ENCODE data around the gene RPL32. TPM values are rescaled to one million over a fixed set of nuclear protein-coding genes. Genes with fewer than 3 reads are reported as not detected.

The RPL32 gene
- total RNA-seq, 4 donors from 2014 or later = 675 to 1,285 (median 784) TPM

- TF ChIP-seq, protein P1, sequence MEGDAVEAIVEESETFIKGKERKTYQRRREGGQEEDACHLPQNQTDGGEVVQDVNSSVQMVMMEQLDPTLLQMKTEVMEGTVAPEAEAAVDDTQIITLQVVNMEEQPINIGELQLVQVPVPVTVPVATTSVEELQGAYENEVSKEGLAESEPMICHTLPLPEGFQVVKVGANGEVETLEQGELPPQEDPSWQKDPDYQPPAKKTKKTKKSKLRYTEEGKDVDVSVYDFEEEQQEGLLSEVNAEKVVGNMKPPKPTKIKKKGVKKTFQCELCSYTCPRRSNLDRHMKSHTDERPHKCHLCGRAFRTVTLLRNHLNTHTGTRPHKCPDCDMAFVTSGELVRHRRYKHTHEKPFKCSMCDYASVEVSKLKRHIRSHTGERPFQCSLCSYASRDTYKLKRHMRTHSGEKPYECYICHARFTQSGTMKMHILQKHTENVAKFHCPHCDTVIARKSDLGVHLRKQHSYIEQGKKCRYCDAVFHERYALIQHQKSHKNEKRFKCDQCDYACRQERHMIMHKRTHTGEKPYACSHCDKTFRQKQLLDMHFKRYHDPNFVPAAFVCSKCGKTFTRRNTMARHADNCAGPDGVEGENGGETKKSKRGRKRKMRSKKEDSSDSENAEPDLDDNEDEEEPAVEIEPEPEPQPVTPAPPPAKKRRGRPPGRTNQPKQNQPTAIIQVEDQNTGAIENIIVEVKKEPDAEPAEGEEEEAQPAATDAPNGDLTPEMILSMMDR (IDR thresholded peaks at IDR 0.05; ENCODE audit: low read depth) = no peak
Observed at GRCh38 chr3:12861611-12862010, 20.2 kb upstream of the RPL32 start.

DNA sequence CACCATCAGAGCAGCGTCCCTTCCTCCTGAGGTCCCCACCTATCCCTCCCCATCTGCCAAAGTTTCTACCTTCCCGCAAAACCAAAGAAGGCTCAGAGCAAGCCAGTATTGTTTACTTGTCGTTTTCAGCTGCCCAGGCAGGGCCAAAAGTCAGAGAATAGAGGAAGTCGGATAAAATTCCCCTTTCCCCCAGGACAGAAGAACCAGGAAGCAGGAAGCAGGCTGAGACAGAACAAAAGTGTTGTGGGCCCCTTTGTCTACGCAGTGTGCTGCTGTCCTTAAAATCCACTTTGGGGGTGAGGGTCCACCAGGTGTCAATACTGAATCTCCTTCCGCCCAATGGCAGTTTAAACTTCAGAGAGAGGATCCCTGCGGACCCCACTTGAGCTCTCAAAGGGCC lies 18.5 kb upstream of the RPL32 start:
- TF ChIP-seq, protein P1 (IDR thresholded peaks at IDR 0.05; ENCODE audit: low read depth) = no peak

GRCh38 chr3:12856626-12857025 lies 15.3 kb upstream of the RPL32 start:
- TF ChIP-seq, protein P1 (IDR thresholded peaks at IDR 0.05; ENCODE audit: low read depth) = no peak

DNA sequence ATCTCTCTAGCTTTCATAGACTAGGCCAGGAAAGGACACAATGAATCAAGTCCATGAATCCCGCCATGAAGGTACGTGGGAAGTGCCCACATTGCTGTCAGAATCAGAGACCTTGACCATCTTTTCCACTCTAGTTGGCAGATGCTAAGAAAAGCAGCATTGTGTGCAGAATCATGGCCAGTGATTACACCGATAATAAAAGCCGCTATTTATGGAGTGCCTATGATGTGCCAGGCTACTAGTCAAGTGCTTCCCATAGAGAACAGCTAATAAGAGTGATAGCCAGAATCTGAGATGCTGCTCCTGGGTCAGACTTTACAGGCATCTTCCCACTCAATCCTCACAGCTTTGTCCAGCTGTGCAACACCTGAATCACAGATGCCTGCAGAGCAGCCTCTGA lies 13.2 kb upstream of the RPL32 start:
- TF ChIP-seq, protein P1 (IDR thresholded peaks at IDR 0.05; ENCODE audit: low read depth) = no peak

DNA sequence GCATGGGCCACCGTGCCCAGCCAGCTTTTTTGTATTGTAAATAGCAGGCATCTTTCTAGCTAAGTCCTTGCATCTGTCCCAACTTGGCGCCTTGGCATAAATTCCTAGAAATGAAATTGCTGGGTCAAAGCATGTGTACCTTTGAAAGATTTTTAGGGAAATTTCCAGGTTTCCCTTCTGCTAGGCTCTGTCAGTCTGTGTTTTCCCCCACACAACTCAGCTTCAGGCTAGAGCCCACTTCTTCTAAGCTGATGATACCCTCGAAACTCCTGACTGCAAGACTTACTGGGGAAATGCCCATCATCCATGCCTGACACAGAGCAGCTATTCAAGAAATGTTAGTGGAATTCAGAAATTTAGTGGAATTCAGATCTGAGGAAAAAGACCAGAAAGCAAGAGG lies 10.8 kb upstream of the RPL32 start:
- TF ChIP-seq, protein P1 (IDR thresholded peaks at IDR 0.05; ENCODE audit: low read depth) = no peak

- TF ChIP-seq, protein P1 (IDR thresholded peaks at IDR 0.05; ENCODE audit: low read depth) = no peak
Observed at GRCh38 chr3:12845811-12846210, 4.4 kb upstream of the RPL32 start.

- TF ChIP-seq, protein P1 (IDR thresholded peaks at IDR 0.05; ENCODE audit: low read depth) = no peak
Observed at GRCh38 chr3:12842469-12842868, 1.1 kb upstream of the RPL32 start.

Data from subcutaneous adipose tissue (tissue), 4 donors.